A673 (cell line): ENCODE measurements around the gene AFAP1L1.

ENCODE experiments used
- CTCF ChIP-seq: fragments of 300-800, 200-600 bp; sonication (generic); conservative IDR thresholded peaks from 2 replicates; pipeline ENCODE4 v1.5.1; 2017; ENCODE audit warnings: low read depth, mild to moderate bottlenecking, antibody characterized with exemption, low read length, moderate library complexity, mixed read lengths
- EZH2 ChIP-seq: fragments of 200-600 bp; sonication (generic); IDR thresholded peaks from 2 replicates; pipeline ENCODE4 v1.6.1; 2017; ENCODE audit warnings: borderline replicate concordance, low read depth, mild to moderate bottlenecking, mixed read lengths, antibody characterized with exemption, low read length; ENCODE audit not compliant: poor library complexity, severe bottlenecking

GRCh38 chr5:149246906-149247305, 24.8 kb upstream of the AFAP1L1 start:
- TF ChIP-seq EZH2 (no peak), CTCF (no peak)
